WERI-Rb-1 (cell line): Measurements from ENCODE around the gene AKAP13.
"Not testable (repeated sequence)": the region's sequence is repeated elsewhere in the genome, so short reads cannot be mapped to it uniquely, and the experiment has no call there.

ENCODE experiments used
- DNase-seq: peaks from one replicate; pipeline ENCODE4 v3.0.0-alpha.2; 2020
- H3K27ac ChIP-seq: fragments of 250-450 bp; sonication (Bioruptor Pico); 2 replicates; pipeline ENCODE4 v1.5.1; 2020; ENCODE audit warnings: mild to moderate bottlenecking, moderate library complexity
- H3K27me3 ChIP-seq: fragments of 250-450 bp; sonication (Bioruptor Pico); 2 replicates; pipeline ENCODE4 v1.5.1; 2021; ENCODE audit warnings: mild to moderate bottlenecking, low read depth, moderate library complexity; ENCODE audit not compliant: insufficient read depth, severe bottlenecking
- H3K36me3 ChIP-seq: fragments of 250-450 bp; sonication (Bioruptor Pico); 2 replicates; pipeline ENCODE4 v1.5.1; 2020; ENCODE audit warnings: mild to moderate bottlenecking, moderate library complexity
- H3K4me3 ChIP-seq: 2 replicates; pipeline ENCODE4 v1.5.1; 2011; ENCODE audit warnings: low read depth, mild to moderate bottlenecking, control low read depth, low read length
- H3K9me3 ChIP-seq: fragments of 250-450 bp; sonication (Bioruptor Pico); 2 replicates; pipeline ENCODE4 v1.5.1; 2021; ENCODE audit warnings: mild to moderate bottlenecking, moderate library complexity; ENCODE audit not compliant: severe bottlenecking
- CTCF ChIP-seq: IDR thresholded peaks from 2 replicates; pipeline ENCODE4 v1.5.1; 2011; ENCODE audit warnings: low read depth, mild to moderate bottlenecking, control low read depth, inconsistent platforms, low read length

The AKAP13 gene

DNA sequence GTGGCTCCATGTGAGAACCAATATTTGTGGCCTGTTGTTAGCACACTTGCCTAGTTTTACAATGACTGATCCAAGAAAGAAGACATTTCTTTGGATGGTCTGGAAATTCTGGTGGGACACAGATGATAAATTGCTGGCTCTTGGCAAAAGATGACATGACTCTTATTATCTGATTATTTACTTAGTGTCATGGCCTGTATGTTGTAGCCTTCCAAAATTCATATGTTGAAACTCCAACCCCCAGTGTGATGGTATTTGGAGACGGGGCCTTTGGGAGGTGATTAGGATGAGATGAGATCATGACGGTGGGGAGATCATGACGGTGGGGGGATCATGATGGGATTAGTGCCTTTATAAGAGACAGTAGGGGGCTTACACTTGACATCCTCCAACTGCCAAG, 30.0 kb upstream of the AKAP13 start:
- no peaks in the 10 kb centered on the region for H3K9me3 ChIP-seq

GRCh38 chr15:85351501-85351900, 28.9 kb upstream of the AKAP13 start:
- not testable (repeated sequence) for DNase-seq, H3K9me3 ChIP-seq, H3K27me3 ChIP-seq, H3K4me3 ChIP-seq, H3K36me3 ChIP-seq
- peak overlapping the region; percentile 68 for H3K27ac ChIP-seq

More for the DNA sequence above, 30.0 kb upstream of the AKAP13 start:
- H3K27me3 ChIP-seq = no peaks in the 10 kb centered on the region
- no peak overlapping the region for H3K27ac ChIP-seq
- no peak overlapping the region for H3K4me3 ChIP-seq
- no peak for TF ChIP-seq CTCF
- DNase-seq = no peak
- no peaks in the 10 kb centered on the region for H3K36me3 ChIP-seq

DNA sequence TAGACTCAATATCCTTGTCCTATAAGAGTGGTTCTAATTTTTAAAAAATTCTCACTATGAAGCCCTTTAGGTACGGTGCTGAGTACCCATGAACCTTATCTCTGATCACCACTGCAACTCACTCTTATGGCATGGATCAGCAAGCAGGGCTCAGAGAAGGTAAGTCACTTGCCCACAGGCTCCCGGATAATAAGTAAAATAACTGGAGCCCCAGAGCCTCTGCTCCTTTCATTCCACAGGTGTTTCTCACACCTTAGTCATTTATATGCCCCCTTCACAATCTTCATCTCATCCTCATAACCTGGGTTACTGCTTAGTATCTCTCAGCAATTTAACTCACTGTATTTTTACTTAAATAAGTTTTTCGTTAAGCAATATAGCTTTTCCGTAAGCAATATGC, 28.4 kb upstream of the AKAP13 start:
- Histone ChIP-seq H3K36me3 (no peaks in the 10 kb centered on the region), H3K9me3 (no peaks in the 10 kb centered on the region), H3K4me3 (no peak overlapping the region), H3K27me3 (no peaks in the 10 kb centered on the region), H3K27ac (no peak overlapping the region)
- TF ChIP-seq CTCF = no peak
- no peak for DNase-seq

DNA sequence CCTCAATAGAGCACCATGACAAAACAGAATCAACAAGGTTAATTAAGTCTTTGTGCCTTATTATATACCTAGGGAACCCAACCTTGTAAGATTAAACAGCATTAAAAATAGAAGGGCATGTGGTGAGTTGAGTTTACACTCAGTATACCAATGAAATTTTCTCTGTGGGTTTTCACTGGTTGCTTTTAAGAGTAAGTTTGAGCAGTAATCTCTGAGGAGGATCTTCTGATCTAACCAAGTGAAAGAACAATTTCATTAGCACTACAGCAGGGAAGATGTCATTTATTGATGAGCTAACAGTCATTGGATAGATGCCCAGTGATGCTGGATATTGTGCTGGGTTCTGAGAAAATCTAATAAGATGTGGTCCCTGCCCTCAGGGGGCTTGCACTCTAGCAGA, 26.9 kb upstream of the AKAP13 start:
- H3K27me3 ChIP-seq = no peaks in the 10 kb centered on the region
- no peaks in the 10 kb centered on the region for H3K36me3 ChIP-seq
- DNase-seq = no peak
- no peak overlapping the region for H3K27ac ChIP-seq
- TF ChIP-seq CTCF = no peak
- no peaks in the 10 kb centered on the region for H3K9me3 ChIP-seq
- no peak overlapping the region for H3K4me3 ChIP-seq

- Histone ChIP-seq H3K9me3 (no peaks in the 10 kb centered on the region), H3K27me3 (no peaks in the 10 kb centered on the region), H3K36me3 (no peaks in the 10 kb centered on the region), H3K27ac (no peak overlapping the region), H3K4me3 (no peak overlapping the region)
- no peak for TF ChIP-seq CTCF
- DNase-seq = no peak
Measured at GRCh38 chr15:85354461-85354860, 25.9 kb upstream of the AKAP13 start.

- DNase-seq = no peak
- Histone ChIP-seq H3K36me3 (no peaks in the 10 kb centered on the region), H3K27ac (no peak overlapping the region), H3K27me3 (no peaks in the 10 kb centered on the region), H3K4me3 (no peak overlapping the region), H3K9me3 (no peaks in the 10 kb centered on the region)
- no peak for TF ChIP-seq CTCF
Measured at GRCh38 chr15:85354948-85355347, 25.5 kb upstream of the AKAP13 start.
